Hematopoietic multipotent progenitor cell treated with erythropoietin and hydrocortisone succinate and interleukin-3 and kit ligand, for 15 days (in vitro differentiated cells): ENCODE measurements around the gene VPS35L.

ENCODE experiments used
- DNase-seq: peaks from one replicate; pipeline ENCODE4 v3.0.0-alpha.2; 2015; ENCODE audit warnings: low spot score

The VPS35L gene

DNA sequence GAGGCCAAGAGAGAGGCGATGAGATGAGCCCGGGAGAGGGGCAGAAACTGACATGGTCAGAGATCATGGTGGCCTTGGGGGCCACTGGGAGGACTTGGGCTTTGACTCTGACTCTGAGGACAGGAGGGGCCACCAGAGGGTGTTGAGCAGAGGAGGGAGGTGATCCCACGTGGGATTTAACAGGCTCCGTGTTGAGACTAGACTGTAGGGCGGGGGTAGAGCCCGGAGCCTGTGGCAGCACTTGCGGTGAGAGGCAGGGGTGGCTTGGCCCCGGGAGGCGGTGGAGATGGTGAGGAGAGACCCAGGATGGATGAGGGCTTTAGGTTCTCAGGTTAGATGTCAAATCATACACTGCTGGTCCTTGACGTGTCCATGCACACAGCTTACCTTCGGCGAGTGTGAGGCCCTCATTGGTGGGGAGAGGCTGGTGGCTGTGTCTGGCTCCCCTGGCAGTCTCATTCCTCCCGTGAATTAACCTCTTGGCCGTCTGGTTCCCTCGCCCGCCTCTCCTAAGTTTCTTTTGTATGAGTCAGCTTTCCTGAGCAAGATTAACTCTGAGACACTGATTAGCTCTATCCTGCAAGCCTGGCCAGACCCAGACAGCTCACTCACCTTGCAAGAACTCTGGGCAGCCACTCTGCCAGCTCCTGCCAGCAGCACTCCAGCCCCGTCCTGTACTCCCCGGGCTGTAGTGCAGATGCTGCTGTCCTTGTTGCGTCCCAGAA is 39.7 kb downstream of the VPS35L start:
- no peak for DNase-seq

DNA sequence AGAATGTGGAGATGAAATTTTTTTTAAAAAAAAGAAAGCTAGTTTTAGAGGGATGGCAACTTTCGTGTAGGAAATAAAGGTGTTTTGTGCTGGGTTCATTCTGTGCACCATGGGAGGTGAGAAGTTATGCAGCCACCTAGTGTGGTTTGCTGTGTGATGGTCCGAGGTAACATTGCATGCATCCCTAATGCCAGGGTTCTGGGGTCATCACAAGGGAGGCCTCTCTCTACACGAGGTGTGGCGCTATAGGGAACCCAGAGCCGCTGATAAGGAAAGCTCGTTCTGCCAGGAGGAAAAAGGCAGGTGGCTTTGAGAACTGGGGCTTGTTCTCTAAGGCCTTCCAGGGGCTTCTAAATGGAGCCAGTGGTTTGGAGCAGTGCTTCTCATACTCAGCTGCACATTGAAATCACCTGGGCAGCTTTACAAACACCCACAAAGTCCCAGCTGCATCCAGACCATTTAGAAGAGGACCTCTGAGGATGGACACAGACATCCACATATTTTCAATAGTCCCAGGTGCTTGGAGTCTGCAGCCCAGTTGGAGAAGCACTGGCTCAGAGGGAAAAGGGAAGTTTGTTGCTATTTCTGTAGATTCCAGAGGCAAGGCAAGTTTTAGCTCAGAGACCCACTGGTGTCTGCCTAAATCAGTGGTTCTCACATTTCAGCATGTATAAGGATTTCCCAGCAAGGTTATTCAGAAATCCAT is 43.5 kb downstream of the VPS35L start:
- no peak for DNase-seq

DNA sequence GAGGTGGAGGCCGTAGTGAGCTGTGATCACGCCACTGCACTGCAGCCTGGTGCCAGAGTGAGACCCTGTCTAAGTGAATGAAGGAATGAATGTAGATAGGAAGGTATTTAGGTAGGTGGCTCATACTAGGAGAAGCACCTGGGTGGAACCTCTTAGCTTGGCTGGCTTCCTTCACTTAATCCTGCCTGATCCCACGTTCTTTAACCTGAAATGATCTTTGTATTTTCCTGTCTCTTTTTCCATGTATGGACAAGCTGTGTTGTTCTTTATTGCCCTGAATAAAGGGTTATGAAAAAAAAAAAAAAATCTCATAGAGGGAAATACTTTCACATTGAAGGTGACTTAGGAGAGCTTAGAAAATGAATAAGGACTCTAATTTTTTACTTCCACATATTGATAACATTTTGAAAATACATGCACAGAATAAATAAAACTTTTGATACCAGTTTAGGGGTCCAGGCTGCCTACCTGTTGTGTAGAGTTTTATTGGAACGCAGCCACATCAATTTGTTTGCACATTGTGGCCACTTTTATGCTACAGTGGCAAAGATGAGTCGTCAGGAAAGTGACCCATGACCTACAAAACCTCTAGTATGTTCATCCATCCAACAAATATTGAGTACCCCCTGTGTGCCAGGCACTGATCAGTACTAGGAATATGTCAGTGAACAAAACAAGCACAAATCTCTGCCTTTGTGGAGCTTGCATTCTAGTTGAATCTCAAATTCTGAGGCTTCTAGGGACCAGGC is 44.6 kb downstream of the VPS35L start:
- DNase-seq, result no peak

DNA sequence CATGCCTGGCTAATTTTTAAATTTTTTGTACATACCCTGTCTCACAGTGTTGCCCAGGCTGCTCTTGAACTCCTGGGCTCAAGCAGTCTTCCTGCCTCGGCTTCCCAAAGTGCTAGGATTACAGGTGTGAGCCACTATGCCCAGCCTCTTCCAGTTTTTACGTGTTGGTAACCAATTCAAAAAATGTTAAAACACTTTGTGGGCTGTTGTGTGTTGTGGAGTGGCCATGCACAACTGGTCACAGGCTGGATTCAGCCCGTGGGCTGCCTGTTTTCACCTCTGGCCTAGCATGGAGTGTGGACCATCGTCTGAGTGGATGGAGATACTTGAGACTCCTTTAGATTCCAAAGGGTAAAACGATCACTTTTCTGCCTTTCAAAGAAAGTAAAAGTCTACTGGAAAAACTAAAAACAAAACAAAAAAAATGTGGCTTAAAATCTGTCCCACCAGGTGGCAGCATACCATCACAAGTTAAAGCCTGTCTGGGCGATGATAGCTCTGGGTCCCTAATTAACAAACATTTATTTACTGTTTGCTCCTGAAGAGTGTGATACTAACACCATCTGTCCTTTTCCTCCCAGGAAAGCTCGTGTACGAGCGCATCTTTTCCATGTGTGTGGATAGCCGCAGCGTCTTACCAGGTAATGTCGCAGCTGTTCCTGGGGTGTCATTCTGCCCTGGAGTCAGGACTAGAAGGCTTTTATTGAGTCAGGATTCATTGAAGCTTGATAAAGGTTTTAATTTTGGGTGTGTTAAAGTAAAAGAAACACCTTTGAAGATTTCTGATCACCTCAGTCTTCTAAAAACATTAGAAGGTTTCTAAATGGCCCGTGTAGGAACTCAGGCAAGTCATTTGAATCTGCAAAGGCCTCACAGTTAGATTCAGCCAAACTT is 45.8 kb downstream of the VPS35L start:
- DNase-seq, result peak; percentile 30

DNA sequence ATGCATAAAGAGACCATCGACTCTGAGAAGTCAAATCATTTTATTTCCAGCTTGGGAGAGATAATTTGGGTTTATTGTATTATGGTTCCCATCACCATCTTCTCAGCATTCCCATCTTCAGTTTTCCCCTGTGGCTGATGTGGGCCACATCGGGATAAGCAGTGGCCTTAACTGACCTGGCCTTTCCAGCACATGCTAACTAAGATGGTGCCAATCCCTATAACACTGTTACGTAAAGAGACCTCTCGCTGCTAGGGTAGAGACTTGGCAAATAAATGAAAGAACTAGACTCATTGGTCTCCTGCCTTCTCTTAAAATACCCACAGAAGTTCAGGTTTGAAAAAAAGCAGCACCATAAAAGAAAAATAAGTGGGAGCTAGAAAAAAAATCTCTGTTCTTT is 49.4 kb downstream of the VPS35L start:
- DNase-seq, result no peak

DNA sequence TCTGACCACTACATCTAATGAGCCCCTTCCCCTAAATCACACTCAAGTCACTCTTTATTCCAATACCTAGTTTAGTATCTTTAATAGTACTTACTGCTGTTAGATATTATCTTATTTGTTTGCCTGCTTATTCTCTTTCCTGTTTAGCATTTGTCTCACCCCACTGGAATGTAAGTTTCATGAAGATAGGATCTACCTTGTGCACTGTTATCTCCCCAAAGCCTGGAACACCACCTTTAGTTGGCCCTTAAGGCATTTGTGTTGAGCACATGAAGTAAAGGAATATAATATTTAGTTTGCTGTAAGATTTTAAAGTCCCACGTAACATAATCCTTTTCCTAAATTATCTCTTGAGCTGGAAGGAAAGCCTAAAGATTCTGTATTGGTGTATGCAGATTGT is 50.2 kb downstream of the VPS35L start:
- DNase-seq, result no peak

GRCh38 chr16:19607616-19608280 is 52.2 kb downstream of the VPS35L start:
- DNase-seq, result no peak

GRCh38 chr16:19609359-19609758 is 53.9 kb downstream of the VPS35L start:
- no peak for DNase-seq

GRCh38 chr16:19610200-19610599 is 54.7 kb downstream of the VPS35L start:
- no peak for DNase-seq

GRCh38 chr16:19613834-19614233 is 58.3 kb downstream of the VPS35L start:
- DNase-seq, result no peak

DNA sequence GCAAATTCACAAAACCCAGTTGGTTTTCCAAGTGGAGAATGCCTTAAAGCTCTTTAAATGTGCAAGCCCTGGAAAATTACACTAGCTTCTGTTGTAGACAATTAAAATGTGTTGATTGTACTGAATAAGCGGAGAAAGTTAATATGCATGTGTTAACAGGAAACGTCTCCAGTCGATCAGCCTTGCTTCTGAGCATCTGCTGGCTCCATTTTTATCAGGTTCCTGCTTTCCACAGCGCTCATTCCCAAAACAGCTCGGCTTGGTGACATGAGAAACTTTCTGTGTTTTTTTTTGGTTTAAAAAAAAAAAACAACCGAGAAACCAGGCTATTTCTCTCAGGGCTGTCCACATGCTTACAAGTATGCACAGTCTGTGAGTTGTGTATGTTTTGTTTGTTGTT is 60.7 kb downstream of the VPS35L start:
- DNase-seq, result no peak

DNA sequence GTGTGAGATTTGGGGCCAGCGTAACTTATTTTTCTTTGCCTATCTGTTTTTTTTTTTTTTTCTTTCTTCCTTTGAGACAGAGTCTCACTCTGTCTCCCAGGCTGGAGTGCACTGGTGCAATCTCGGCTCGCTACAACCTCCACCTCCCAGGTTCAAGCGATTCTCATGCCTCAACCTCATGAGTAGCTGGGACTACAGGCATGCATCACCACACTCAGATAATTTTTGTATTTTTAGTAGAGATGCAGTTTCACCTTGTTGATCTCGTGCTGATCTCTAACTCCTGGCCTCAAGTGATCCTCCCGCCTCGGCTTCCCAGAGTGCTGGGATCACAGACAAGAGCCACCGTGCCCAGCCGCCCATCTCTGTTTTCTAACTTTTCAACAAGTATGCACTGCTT is 63.4 kb downstream of the VPS35L start:
- no peak for DNase-seq

- DNase-seq, result no peak
These were observed 65.9 kb downstream of the VPS35L start for GRCh38 chr16:19621445-19621844.

DNA sequence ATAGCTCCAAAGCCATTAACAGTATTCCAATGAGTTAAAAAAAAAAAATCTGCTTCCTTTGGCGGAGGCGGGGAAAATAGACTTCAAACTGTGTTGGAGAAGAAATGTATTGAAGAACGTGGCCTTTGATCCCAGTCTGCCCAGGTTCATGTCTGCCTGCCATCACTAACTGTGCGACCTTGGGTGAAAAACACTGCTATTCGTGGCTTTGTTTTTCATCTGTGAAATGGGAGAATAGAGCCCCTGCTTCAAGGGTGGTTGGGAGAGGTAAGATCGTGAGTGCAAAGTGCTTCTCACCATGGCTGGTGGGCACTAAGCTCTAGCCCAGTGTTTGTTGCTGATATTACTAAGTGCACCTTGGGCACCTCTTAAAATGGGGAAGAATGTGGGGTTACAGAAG is 69.5 kb downstream of the VPS35L start:
- no peak for DNase-seq

DNA sequence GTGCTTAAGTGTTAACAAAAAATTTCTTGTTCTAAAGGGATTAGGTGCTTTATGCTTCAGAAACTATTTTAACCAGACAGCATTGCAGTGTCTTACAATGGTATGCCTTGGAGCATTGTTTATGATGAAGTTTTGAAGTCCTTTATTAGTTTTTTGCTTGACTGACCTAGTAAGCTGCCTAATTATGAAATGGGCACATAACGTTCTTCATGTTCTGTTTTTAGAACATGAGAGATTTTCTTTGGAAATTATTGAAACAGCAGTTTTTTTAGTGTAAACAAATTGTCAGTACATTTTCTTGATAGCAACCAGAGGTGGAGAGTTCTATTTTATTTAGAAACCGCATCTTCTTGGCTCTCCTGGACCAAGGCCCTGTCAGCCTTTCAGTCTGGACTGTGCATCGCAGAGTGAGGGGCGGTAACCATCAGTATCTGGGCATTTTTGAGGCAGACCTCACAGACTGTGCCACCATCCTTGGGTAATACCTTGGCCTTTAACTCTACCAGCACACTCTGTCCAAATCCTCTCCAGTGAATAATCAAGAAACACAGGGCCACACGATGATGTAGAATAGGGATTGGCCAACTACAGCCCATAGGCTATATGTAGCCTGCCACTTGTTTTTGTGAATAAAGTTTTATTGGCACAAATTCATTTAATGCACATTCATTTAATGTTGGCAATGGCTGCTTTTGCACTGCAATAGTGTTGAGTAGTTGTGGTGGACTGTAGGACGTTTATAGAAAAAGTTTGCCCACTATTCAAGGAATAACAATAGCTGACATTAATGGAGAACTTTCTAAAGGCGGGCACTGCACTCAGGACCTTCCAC is 81.1 kb downstream of the VPS35L start:
- no peak for DNase-seq

- peak; percentile 13 for DNase-seq
These were observed 84.5 kb downstream of the VPS35L start for GRCh38 chr16:19639986-19640421.

DNA sequence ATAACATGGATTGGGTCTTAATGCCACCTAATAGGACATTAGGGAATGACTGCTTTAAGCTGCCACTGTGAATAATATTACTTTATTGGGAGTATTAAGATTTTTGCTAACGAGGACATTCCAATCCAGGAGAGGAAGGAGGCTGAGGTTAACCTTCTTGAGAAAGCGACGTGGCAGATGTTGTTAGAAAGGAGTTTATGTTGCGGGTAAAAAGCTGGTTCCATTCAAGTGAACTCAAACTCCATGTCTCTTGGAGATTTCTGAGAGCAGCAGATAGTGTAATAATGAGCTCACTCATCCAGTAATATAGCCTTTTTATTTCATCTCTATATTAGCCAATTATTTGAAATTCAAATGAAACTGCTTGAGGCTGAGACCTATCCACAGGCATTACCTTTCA is 87.0 kb downstream of the VPS35L start:
- DNase-seq, result no peak

DNA sequence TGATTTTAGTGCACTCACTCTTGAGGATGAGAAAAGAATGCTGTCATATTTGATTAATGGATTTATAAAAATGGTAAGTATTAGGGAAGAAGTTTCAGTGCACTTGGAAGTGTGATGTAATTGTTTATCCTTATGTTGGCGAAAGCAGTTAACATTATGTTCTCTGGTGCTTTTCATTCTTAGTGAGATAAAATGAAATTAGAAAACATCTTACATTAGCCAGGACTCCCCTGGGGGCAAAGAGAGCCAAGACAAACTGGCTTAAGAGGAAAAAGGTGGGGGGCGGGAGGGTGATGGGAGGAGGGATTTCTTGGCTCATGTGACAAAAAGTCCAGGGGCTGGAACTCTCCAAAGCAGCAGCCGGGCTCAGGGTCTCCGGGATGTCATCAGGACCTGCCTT is 89.4 kb downstream of the VPS35L start:
- no peak for DNase-seq

GRCh38 chr16:19645557-19645981 is 90.1 kb downstream of the VPS35L start:
- no peak for DNase-seq

- no peak for DNase-seq
These were observed 94.5 kb downstream of the VPS35L start for GRCh38 chr16:19649980-19650379.

- no peak for DNase-seq
These were observed 98.6 kb downstream of the VPS35L start for GRCh38 chr16:19654147-19654546.
